Inferior parietal cortex (tissue), 1 donor: ENCODE measurements around the gene SCAF11.
"Not testable (repeated sequence)": the region's sequence is repeated elsewhere in the genome, so short reads cannot be mapped to it uniquely, and the experiment has no call there.

Experiments
- DNase-seq: peaks from one replicate; pipeline ENCODE4 v3.0.0-alpha.2; 2016; ENCODE audit errors: extremely low spot score

The SCAF11 gene, protein sequence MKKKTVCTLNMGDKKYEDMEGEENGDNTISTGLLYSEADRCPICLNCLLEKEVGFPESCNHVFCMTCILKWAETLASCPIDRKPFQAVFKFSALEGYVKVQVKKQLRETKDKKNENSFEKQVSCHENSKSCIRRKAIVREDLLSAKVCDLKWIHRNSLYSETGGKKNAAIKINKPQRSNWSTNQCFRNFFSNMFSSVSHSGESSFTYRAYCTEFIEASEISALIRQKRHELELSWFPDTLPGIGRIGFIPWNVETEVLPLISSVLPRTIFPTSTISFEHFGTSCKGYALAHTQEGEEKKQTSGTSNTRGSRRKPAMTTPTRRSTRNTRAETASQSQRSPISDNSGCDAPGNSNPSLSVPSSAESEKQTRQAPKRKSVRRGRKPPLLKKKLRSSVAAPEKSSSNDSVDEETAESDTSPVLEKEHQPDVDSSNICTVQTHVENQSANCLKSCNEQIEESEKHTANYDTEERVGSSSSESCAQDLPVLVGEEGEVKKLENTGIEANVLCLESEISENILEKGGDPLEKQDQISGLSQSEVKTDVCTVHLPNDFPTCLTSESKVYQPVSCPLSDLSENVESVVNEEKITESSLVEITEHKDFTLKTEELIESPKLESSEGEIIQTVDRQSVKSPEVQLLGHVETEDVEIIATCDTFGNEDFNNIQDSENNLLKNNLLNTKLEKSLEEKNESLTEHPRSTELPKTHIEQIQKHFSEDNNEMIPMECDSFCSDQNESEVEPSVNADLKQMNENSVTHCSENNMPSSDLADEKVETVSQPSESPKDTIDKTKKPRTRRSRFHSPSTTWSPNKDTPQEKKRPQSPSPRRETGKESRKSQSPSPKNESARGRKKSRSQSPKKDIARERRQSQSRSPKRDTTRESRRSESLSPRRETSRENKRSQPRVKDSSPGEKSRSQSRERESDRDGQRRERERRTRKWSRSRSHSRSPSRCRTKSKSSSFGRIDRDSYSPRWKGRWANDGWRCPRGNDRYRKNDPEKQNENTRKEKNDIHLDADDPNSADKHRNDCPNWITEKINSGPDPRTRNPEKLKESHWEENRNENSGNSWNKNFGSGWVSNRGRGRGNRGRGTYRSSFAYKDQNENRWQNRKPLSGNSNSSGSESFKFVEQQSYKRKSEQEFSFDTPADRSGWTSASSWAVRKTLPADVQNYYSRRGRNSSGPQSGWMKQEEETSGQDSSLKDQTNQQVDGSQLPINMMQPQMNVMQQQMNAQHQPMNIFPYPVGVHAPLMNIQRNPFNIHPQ (N-terminal part only)

DNA sequence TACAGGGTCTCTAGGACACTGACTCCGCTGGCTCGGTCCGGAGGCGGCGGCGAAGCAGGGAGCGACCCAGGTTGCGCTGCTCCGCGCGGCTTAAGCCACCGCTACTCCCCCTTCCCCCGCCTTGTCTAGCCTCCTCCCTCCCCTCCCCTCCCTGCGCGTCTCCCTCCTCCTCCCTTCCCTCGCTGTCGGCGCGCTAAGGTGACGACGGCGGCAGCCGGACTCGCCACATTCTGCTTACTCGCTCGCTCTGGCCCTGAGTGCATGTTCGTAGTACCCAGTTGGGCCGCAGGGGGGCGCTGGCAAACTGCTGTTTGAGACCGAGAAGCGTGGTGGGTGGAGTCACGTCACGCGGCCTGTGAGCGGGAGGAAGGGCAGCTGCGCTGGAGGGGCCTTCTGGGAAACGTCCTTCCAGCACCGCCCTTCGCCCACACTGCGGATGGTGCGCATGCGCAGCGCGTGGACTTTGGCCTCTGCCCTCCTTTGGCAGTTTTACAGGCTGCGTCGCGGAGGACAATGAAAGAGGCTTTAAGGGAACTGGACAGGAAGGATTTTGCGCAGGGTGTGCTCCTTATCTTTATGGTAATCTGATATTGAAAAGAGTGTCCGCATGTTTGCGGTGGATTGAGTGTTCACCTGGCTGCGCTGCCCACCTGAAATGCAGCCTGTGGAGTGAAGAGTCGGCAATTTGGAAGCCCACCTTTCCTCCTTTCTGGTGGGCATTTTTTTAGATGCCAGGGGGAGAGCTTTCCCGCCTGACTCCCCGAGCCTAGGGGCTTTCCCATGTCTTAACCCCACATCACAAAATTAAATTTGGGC is at the start of gene SCAF11:
SCAF11 (minus strand) TSS at position 107 of the 816 bp plus-strand sequence. CDS start 26,407 bp downstream, outside the sequence.
- DNase-seq: peak; percentile 100

DNA sequence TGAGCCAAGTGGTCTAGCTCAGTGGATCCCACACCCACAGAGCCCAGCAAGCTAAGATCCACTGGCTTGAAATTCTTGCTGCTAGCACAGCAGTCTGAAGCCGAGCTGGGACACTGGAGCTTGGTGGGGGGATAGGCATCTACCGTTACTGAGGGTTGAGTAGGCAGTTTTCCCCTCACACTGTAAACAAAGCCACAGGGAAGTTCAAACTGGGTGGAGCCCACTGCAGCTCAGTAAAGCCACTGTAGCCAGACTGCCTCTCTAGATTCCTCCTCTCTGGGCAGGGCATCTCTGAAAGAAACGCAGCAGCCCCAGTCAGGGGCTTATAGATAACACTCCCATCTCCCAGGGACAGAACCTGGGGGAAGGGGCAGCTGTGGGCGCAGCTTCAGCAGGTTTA is 46.7 kb upstream of the SCAF11 start:
- not testable (repeated sequence) for DNase-seq

DNA sequence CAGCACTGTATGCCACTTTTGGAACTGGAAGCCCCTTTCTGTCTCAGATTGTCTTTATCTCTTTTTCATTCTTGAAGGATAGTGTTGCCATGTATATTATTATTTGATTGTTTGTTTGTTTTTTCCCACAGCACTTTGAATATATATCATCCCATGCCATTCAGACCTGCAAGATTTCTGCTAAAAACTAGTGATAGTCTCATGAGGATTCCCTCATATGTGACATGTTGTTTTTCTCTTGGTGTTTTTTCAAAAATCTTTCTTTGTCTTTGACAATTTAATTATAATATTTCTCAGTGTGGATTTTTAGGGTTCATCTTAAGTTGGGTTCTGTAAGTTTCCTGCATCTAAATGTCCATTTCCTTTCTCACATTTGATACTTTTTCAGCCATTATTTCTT is 36.8 kb upstream of the SCAF11 start:
- no peak for DNase-seq

DNA sequence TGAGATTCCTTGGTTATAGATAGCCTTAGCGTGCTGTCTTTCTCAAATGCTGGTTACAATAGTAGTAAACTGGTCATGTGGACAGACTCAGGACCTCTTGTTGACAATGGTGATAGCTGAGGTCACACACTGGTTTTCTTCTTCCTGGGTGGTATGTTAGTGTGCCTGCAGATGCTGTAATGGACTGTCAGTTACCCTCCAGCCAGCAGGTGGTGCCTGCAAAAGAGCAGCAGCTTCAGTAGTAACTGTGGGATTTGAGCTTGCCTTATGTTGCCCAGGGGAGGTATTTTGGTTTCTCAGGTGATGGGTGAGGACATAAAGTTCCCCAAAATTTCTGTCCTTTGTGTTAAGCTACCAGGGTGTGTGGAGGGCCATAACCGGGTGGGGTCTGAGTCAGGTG is 33.7 kb upstream of the SCAF11 start:
- no peak for DNase-seq

DNA sequence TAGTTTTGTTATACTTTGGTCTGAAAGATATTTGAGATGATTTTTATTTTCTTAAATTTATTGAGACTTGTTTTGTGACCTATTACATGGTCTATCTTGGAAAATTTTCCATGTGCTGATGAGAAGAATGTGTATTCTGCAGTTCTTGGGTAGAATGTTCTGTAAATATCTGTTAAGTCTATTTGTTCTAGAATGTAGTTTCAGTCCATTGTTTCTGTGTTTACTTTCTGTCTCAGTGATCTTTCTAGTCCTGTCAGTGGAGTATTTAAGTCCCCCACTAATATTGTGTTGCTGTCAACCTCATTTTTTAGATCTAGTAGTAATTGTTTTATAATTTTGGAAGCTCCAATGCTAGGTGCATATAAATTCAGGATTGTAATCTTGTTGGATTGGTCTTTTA is 30.4 kb upstream of the SCAF11 start:
- no peak for DNase-seq

DNA sequence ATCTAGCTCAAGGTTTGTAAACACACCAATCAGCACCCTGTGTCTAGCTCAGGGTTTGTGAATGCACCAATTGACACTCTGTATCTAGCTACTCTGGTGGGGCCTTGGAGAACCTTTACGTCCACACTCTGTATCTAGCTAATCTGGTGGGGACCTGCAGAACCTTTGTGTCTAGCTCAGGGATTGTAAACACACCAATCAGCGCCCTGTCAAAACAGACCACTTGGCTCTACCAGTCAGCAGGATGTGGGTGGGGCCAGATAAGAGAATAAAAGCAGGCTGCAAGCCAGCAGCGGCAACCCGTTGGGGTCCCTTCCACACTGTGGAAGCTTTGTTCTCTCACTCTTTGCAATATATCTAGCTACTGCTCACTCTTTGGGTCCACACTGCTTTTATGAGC is 28.3 kb upstream of the SCAF11 start:
- not testable (repeated sequence) for DNase-seq

DNA sequence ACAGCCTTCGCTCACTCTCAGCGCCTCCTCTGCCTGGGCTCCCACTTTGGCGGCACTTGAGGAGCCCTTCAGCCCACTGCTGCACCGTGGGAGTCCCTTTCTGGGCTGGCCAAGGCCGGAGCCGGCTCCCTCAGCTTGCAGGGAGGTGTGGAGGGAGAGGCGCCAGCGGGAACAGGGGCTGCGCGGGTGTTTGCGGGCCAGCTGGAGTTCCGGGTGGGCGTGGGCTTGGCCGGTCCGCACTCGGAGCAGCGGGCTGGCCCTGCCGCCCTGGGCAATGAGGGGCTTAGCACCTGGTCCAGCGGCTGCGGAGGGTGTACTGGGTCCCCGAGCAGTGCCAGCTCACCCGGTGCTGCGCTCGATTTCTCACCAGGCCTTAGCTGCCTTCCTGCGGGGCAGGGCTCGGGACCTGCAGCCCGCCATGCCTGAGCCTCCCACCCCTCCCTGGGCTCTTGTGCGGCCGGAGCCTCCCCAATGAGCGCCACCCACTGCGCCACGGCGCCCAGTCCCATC is 27.5 kb upstream of the SCAF11 start:
- DNase-seq: not testable (repeated sequence)

DNA sequence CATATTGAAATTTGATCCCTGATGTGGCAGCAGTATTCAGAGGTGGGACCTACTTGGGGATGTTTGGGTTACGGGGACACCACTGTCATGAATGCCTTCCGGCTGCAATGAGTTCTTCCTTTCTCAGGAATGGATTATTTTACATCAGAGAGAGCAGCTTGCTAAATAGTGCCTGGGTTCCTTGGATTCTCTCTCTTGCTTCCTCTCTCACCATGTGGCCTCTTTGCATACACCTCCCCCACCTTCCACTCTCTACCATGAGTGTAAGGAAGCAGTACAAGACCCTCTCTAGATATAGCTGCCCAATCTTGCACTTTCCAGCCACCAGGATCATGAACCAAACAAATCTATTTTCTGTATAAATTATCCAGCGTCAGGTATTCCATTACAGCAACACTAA is 15.4 kb upstream of the SCAF11 start:
- no peak for DNase-seq

DNA sequence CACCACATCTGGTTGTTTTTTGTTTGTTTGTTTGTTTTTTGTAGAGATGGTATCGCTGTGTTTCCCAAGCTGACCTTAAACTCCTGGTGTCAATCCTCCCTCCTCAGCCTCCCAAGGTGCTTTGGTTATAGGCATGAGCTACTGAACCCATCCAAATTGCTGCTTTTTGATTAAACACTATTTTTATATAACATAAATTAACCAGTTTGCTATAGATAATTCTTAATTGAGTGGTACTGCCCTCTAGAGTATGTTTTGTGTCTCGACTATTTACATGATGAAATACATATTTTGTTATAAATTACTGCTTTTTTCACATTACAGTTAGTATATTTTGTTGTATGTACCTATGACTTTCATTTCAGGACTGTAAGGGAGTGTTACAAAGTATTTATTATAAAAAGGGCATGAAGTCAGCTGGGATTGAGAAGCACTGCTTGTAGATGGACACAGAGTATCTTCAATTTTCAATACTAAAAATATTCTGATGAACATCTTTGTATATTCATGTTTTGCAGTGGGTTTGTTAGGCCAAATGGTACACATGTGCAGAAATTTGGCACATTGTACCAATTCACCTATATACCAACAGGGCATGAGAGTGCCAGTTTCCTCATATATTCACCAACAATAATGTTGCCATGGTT is 14.9 kb upstream of the SCAF11 start:
- DNase-seq: no peak

DNA sequence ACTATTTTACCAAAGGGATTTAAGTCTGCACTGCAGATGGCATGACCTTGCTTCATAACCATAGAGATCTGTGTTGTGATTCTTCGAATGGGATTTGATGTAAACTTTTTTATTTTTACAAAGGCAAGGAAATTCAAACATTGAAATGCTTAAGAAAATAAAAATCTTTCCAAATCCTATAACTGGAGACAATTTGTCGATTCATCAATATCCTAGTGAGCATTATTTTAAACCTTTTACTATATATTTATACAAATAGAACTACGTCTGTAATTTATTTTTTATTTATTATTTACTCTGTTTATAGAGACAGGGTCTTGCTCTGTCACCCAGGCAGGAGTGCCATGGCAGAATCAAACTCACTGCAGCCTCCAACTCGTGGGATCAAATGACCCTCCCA is 14.3 kb upstream of the SCAF11 start:
- DNase-seq: no peak

DNA sequence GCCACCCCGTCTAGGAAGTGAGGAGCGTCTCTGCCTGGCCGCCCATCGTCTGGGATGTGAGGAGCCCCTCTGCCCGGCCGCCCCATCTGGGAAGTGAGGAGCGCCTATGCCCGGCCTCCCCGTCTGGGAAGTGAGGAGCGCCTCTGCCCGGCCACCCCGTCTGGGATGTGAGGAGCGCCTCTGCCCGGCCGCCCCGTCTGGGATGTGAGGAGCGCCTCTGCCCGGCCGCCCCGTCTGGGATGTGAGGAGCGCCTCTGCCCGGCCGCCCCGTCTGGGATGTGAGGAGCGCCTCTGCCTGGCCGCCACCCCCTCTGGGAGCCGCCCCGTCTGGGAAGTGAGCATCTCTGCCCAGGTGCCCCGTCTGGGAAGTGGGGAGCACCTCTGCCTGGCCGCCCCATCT is 9.7 kb upstream of the SCAF11 start:
- DNase-seq: not testable (repeated sequence)

DNA sequence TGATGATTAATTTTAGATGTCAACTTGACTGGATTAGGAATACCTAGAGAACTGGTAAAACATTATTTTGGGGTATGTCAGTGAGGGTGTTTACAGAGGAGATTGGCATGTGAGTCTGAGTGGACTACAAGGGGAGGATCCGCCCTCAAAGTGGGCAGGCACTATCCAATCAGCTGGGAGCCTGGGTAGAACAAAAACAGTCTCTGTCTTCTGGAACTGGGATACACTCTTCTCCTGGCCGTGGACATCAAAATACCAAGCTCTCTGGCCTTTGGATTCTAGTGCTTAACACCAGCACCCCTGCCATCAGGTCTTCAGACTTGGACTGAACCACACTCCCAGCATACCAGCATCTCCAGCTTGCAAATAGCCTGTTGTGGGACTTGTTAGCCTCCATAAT is 4.4 kb upstream of the SCAF11 start:
- DNase-seq: peak; percentile 76

DNA sequence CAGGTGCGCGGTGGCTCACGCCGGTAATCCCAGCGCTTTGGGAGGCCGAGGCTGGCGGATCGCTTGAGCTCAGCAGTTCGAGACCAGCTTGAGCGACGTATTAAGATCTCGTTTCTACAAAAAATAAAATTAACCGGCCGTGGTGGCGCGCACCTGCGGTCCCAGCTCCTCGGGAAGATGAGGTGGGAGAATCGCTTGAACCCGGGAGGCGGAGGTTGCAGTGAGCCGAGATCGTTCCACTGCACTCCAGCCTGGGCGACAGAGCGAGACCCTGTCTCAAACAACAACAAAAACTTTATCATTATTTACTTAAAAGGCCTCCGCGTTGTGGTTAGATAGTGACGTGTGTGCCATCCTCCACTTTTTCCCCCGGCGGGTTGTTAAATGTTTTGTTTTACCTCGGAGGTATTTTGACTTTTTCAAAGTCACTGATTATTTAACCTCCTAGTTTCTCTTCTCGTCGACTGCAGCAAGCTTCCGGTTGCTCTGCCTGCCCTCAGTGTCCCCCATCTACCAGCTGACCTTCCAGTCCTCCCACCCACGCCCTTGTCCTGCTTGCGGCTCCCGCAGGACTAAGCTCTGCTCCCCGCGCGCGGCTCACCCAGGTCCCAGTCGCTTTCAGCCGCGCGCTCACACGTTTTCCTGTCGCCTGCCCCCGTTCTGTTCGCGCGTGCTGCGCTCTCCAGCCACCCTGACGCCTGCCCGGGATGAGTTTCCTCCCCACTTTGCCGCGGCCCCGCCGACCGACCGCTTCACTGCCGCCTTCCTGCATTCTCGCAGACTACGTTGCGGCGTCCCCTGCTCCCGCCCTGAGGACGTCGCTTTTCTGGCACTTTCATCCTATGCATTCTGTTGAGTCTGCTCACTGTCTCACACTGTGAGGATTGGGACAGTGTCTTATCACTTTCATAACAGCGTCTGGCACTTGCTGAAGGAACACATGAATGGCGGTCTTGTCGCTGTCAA is 1.2 kb upstream of the SCAF11 start:
- DNase-seq: peak; percentile 83

DNA sequence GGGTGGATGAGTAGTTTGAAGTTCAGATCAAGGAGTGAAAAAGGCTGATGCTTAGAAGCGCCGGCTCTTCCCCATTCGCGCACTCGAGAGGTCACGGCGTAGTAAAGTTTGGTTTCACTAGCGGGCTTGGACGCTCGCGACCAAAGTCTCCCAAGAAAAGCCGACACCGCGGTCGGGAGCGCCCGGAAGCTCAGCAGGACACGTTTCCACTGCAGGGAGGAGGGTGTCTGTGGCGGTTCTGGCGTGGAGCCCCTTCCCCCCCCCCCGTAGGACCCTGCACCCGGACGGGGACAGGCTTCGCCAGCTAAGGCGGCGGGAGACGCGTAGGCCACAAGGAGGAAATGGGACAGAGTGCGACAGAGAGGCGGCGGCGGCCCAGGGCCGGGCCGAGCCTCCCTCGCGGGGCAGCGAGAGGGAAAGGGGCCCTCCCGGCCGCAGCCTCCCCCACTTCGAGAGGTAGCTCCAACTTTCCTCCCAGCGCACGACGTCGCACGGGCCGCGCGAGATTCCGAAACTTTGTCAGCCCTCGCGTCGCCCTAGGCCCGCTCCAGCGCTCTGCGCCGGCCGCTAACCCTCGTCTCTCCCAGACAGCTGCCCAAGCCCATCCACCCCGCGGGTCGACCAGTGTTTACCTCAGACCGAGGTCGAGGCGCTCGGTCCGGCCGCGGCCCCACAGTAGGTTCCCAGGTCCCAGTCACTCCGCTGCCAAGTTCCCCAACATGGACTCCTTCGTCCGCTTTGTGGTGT is 480 bp downstream of the SCAF11 start:
- DNase-seq: peak; percentile 79

DNA sequence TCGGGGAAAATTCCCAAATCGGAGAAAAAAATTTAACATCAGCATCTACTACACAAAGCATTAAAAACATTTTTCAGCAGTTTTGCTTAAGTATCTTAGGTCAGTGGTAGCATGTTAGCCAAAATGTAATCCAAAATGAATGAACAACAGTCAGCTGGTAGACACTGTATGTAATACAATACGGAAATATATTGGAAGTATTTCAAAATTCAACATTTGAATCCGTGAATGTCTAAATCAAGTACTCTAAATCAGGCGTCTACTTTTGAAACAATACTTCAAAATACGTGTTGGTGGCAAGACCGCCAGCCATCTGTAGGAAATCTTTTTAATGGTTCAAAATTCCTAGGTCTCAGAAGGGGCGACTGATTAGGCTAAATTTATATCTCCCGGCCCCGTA is 1.1 kb downstream of the SCAF11 start:
- peak; percentile 19 for DNase-seq

DNA sequence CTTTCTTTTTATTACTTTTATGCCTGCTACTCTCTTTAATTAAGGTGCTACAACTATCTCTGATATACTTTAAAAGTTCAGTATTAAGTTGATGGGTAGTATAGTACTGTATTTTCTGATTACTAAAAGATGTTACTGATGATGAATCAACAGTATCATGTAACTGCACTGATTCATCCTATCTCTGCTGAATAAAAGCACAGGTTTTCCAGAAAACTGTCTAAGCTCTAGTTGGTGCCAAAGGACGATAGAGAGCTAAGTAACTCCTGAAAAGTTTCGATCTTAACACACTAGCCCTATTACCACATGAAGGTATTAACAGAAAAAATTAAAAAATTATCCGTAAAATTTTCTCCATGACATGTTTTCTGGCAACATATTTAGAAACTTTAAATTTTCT is 2.1 kb downstream of the SCAF11 start:
- DNase-seq: no peak

DNA sequence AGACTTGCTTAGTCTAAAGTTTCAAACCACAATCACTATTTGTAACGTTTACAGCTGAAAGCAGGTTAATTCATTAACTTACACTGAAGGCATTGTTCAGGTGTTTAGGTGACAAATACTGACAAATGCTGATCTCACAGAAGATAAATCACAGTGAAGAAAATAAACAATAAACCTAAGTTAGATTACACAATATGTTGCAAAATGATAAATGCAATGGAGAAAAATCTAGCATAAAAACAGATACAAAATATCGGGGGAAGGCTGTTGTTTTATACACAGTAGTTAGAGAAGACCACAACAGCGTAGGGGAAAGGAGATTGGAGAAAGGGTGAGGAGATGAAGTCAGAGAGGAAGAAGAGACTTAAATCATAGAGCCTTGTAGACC is 3.0 kb downstream of the SCAF11 start:
- DNase-seq: no peak

DNA sequence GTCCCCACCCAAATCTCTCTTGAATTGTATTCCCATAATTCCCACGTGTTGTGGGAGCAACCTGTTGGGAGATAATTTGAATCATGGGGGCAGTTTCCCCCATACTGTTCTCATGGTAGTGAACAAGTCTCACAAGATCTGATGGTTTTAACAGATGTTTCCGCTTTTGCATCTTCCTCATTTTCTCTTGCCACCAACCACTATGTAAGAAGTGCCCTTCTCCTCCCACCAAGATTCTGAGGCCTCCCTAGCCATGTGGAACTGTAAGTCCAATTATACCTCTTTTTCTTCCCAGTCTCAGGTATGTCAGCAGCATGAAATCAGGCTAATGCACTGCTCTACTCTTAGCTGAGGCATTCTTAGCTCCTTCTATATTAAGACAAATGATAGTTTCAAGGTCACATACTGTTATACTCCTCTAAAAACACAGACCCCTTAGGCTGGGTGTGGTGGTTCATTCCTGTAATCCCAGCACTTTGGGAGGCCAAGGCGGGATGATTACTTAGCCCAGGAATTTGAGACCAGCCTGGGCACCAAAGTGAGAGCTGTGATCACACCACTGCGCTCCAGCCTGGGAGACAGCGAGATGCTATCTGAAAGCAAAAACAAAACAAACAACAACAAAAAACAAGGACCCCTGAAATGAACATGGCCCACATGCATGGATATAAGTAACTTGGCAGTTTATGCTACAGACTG is 3.6 kb downstream of the SCAF11 start:
- DNase-seq: no peak
